Muscle of arm (tissue), 12 donors: ENCODE measurements around the gene PNRC2. TPM values are rescaled to one million over a fixed set of nuclear protein-coding genes. Genes with fewer than 3 reads are reported as not detected.

Experiments used
- polyA plus RNA-seq, 12 donors: library from polyadenylated mRNA; unstranded; fragments of 120-200 nt; gene quantifications; one replicate each; pipeline ENCODE4 v1.2.1, GENCODE V29; 2013; ENCODE audit not compliant: insufficient read length in 12 of 12

Gene PNRC2
- polyA plus RNA-seq, 12 donors: 100 to 180 (median 108) TPM; not detected in 1

Other genes with a start within 250 kb of the PNRC2 start
- 10 to 100 TPM in 11 of 12 donors, not detected in 1; 23.3 to 33.8 (median 30.6) TPM for gene ELOA, start 216.4 kb upstream of the PNRC2 start, polyA plus RNA-seq
- 10 to 100 TPM in 11 of 12 donors, not detected in 1; 32.9 to 54.7 (median 40.8) TPM for gene PITHD1, start 181.4 kb upstream of the PNRC2 start, polyA plus RNA-seq
- gene LYPLA2, start 168.7 kb upstream of the PNRC2 start, polyA plus RNA-seq: 10 to 100 TPM in 11 of 12 donors, not detected in 1; 24.0 to 61.1 (median 28.7) TPM
- gene GALE, start 159.1 kb upstream of the PNRC2 start, polyA plus RNA-seq: 10 to 100 TPM in 11 of 12 donors, not detected in 1; 12.9 to 69.3 (median 19.7) TPM
- 10 to 100 TPM in 11 of 12 donors, not detected in 1; 13.2 to 28.0 (median 22.5) TPM for gene HMGCL, start 134.4 kb upstream of the PNRC2 start, polyA plus RNA-seq
- 10 to 100 TPM in 11 of 12 donors, not detected in 1; 11.4 to 21.9 (median 15.5) TPM for gene FUCA1, start 91.5 kb upstream of the PNRC2 start, polyA plus RNA-seq
- under 1 TPM in 9 of 12 donors, not detected in 3; 0.03 to 0.47 (median 0.08) TPM for gene CNR2, start 46.5 kb upstream of the PNRC2 start, polyA plus RNA-seq
- gene SRSF10, start 20.5 kb downstream of the PNRC2 start, polyA plus RNA-seq: 100 to 1,000 TPM in 10 of 12 donors, 10 to 100 TPM in 1, not detected in 1; 83.8 to 188 (median 133) TPM
- 100 to 1,000 TPM; 135 to 506 (median 342) TPM for gene MYOM3, start 152.3 kb downstream of the PNRC2 start, polyA plus RNA-seq
- gene IL22RA1, start 183.3 kb downstream of the PNRC2 start, polyA plus RNA-seq: 1 to 10 TPM in 4 of 12 donors, under 1 TPM in 5, not detected in 3; 0.05 to 8.7 (median 0.17) TPM
- gene IFNLR1, start 227.5 kb downstream of the PNRC2 start, polyA plus RNA-seq: 1 to 10 TPM in 3 of 12 donors, under 1 TPM in 6, not detected in 3; 0.04 to 5.0 (median 0.17) TPM